GM12875 (cell line): ENCODE results near the gene PRLR.

Experiments
- H3K4me3 ChIP-seq: one replicate; pipeline ENCODE4 v1.5.1; 2011; ENCODE audit warnings: low read depth, low read length, control low read depth
- TF ChIP-seq, protein P1 (sequence below): IDR thresholded peaks from 2 replicates; pipeline ENCODE4 v1.5.1; 2011; ENCODE audit warnings: low read depth, mild to moderate bottlenecking, control low read depth, inconsistent platforms, low read length, moderate library complexity, borderline replicate concordance; ENCODE audit not compliant: insufficient read depth

The PRLR gene

GRCh38 chr5:35032356-35032755 is 197.9 kb downstream of the PRLR start:
- no peak overlapping the region for H3K4me3 ChIP-seq
- TF ChIP-seq, protein P1, sequence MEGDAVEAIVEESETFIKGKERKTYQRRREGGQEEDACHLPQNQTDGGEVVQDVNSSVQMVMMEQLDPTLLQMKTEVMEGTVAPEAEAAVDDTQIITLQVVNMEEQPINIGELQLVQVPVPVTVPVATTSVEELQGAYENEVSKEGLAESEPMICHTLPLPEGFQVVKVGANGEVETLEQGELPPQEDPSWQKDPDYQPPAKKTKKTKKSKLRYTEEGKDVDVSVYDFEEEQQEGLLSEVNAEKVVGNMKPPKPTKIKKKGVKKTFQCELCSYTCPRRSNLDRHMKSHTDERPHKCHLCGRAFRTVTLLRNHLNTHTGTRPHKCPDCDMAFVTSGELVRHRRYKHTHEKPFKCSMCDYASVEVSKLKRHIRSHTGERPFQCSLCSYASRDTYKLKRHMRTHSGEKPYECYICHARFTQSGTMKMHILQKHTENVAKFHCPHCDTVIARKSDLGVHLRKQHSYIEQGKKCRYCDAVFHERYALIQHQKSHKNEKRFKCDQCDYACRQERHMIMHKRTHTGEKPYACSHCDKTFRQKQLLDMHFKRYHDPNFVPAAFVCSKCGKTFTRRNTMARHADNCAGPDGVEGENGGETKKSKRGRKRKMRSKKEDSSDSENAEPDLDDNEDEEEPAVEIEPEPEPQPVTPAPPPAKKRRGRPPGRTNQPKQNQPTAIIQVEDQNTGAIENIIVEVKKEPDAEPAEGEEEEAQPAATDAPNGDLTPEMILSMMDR = no peak

- TF ChIP-seq, protein P1 = no peak
- no peak overlapping the region for H3K4me3 ChIP-seq
Measured at GRCh38 chr5:35031276-35031675, 199.0 kb downstream of the PRLR start.

- TF ChIP-seq, protein P1 = no peak
- H3K4me3 ChIP-seq = no peak overlapping the region
Measured at GRCh38 chr5:35030426-35031100, 199.7 kb downstream of the PRLR start.

GRCh38 chr5:35029333-35029732 is 201.0 kb downstream of the PRLR start:
- TF ChIP-seq, protein P1 = no peak
- no peak overlapping the region for H3K4me3 ChIP-seq

GRCh38 chr5:35026941-35027340 is 203.3 kb downstream of the PRLR start:
- H3K4me3 ChIP-seq = no peak overlapping the region
- TF ChIP-seq, protein P1 = no peak

GRCh38 chr5:35026280-35026840 is 203.9 kb downstream of the PRLR start:
- TF ChIP-seq, protein P1 = no peak
- H3K4me3 ChIP-seq = no peak overlapping the region

GRCh38 chr5:35024911-35025510 is 205.3 kb downstream of the PRLR start:
- H3K4me3 ChIP-seq = no peak overlapping the region
- TF ChIP-seq, protein P1 = no peak
